WTC11 (cell line): ENCODE data around the gene KLHDC2.

Source experiments
- ETV6 ChIP-seq: sonication (generic); formaldehyde crosslinking; IDR thresholded peaks from 2 replicates; pipeline ENCODE4 v1.8.1; 2022; ENCODE audit warnings: mild to moderate bottlenecking, missing genetic modification reagents
- JAZF1 ChIP-seq: fragments of 250-450 bp; sonication (Bioruptor Pico); IDR thresholded peaks from 2 replicates; pipeline ENCODE4 v1.9.0; 2021; ENCODE audit warnings: moderate library complexity, mild to moderate bottlenecking, inconsistent platforms
- JUN ChIP-seq: sonication (generic); formaldehyde crosslinking; IDR thresholded peaks from 2 replicates; pipeline ENCODE4 v1.8.0; 2023; ENCODE audit warnings: mild to moderate bottlenecking, missing genetic modification reagents
- KAT7 ChIP-seq: sonication (generic); formaldehyde crosslinking; IDR thresholded peaks from 2 replicates; pipeline ENCODE4 v1.8.1; 2023; ENCODE audit warnings: missing genetic modification reagents, mild to moderate bottlenecking, borderline replicate concordance
- SMAD3 ChIP-seq: sonication (generic); formaldehyde crosslinking; IDR thresholded peaks from 2 replicates; pipeline ENCODE4 v1.8.0; 2022; ENCODE audit warnings: missing genetic modification reagents, mild to moderate bottlenecking, borderline replicate concordance
- SP1 ChIP-seq: sonication (generic); formaldehyde crosslinking; conservative IDR thresholded peaks from 2 replicates; pipeline ENCODE4 v1.8.1; 2022; ENCODE audit warnings: missing genetic modification reagents
- TEAD4 ChIP-seq: sonication (generic); formaldehyde crosslinking; IDR thresholded peaks from 2 replicates; pipeline ENCODE4 v1.8.0; 2022; ENCODE audit warnings: mild to moderate bottlenecking, missing genetic modification reagents
- TF ChIP-seq, protein P1 (sequence below): fragments of 200-600 bp; IDR thresholded peaks from 2 replicates; pipeline ENCODE4 v1.8.0; 2022; ENCODE audit warnings: antibody characterized with exemption
- TF ChIP-seq, protein P2 (sequence below): sonication (generic); formaldehyde crosslinking; IDR thresholded peaks from 2 replicates; pipeline ENCODE4 v1.8.1; 2022; ENCODE audit warnings: missing genetic modification reagents, borderline replicate concordance

DNA sequence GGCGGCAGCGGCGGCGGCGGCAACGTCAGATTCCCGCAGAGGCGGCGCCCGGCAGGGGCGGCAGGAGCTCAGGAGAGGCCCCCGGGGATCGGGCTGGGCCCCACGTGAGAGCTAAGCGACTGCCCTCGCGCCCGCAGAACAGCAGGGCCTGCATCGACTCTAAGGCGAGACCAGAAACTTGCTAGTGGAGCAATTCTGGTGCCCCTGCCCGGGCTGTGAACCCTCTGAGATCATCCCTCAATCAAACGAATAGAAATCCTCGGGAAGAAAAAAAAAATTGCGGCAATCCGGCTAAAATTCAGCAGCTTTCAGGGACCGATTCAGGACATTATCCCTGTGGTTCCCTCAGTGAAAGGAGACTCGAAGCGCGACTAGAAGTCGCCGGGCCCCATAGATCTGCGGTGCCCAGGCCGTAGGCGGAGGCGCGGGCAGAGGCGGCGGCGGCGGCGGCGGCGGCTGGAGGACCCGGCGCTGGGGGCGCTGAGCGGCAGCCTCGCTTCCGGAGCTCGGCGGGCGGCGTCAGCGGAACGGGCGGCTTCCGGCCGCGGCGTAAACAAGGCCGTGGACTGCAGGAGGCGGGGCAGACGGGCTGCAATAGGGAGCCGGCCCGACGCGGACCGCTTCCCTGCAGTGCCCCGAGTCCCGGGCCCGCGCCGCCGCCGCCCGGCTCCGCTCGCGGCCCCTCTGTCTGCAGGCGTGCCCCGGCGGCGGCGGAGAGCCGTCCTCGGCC, at the start of gene KLHDC2:
- TF ChIP-seq JUN (no peak), SP1 (CRISPR knock-in tag) (peak; percentile 76), KAT7 (CRISPR knock-in tag) (no peak), ETV6 (CRISPR knock-in tag) (0 out of 2 replicates have a peak, but pooled peaks have one; percentile 34), SMAD3 (CRISPR knock-in tag) (no peak), TEAD4 (CRISPR knock-in tag) (no peak), JAZF1 (no peak)
- TF ChIP-seq, protein P1, sequence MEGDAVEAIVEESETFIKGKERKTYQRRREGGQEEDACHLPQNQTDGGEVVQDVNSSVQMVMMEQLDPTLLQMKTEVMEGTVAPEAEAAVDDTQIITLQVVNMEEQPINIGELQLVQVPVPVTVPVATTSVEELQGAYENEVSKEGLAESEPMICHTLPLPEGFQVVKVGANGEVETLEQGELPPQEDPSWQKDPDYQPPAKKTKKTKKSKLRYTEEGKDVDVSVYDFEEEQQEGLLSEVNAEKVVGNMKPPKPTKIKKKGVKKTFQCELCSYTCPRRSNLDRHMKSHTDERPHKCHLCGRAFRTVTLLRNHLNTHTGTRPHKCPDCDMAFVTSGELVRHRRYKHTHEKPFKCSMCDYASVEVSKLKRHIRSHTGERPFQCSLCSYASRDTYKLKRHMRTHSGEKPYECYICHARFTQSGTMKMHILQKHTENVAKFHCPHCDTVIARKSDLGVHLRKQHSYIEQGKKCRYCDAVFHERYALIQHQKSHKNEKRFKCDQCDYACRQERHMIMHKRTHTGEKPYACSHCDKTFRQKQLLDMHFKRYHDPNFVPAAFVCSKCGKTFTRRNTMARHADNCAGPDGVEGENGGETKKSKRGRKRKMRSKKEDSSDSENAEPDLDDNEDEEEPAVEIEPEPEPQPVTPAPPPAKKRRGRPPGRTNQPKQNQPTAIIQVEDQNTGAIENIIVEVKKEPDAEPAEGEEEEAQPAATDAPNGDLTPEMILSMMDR = no peak
- TF ChIP-seq, protein P2, sequence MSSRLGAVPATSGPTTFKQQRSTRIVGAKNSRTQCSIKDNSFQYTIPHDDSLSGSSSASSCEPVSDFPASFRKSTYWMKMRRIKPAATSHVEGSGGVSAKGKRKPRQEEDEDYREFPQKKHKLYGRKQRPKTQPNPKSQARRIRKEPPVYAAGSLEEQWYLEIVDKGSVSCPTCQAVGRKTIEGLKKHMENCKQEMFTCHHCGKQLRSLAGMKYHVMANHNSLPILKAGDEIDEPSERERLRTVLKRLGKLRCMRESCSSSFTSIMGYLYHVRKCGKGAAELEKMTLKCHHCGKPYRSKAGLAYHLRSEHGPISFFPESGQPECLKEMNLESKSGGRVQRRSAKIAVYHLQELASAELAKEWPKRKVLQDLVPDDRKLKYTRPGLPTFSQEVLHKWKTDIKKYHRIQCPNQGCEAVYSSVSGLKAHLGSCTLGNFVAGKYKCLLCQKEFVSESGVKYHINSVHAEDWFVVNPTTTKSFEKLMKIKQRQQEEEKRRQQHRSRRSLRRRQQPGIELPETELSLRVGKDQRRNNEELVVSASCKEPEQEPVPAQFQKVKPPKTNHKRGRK (CRISPR knock-in tag) = no peak
